Measurements from ENCODE around the gene TMEM169. TPM values are rescaled to one million over a fixed set of nuclear protein-coding genes. Genes with fewer than 3 reads are reported as not detected.

TMEM169 gene
- total and polyA plus RNA-seq, 4 donors, result 7.7 to 21.1 (median 18.8) TPM

GRCh38 chr2:216109962-216110614 is 28.4 kb downstream of the TMEM169 start:
- 0% methylated on average over 3 of the region's 10 CpGs for WGBS (ENCODE audit: insufficient coverage)
- peaks cover 14% of the 10 kb centered on the region for H3K36me3 ChIP-seq (ENCODE audit: control insufficient read depth, insufficient read depth, low read length)
- no peaks in the 10 kb centered on the region for H3K9me3 ChIP-seq (ENCODE audit: control insufficient read depth, insufficient read depth, low read length)
- H3K27me3 ChIP-seq (ENCODE audit: control insufficient read depth, insufficient read depth, low read length), result no peaks in the 10 kb centered on the region
- H3K4me1 ChIP-seq (ENCODE audit: control insufficient read depth, insufficient read depth, low read length), result peaks cover 11% of the 10 kb centered on the region
- peak overlapping the region; percentile 98 for H3K4me3 ChIP-seq (ENCODE audit: low read depth, low read length)
- DNase-seq (ENCODE audit: low read depth in 4 of 6, low spot score in 6 of 6), result peak in 2 of 6 donors; percentile 38 to 65
- no peak overlapping the region for H3K27ac ChIP-seq (ENCODE audit: low read depth, low read length)

GRCh38 chr2:216110620-216111019 is 28.9 kb downstream of the TMEM169 start:
- no peak overlapping the region for H3K4me3 ChIP-seq (ENCODE audit: low read depth, low read length)
- H3K9me3 ChIP-seq (ENCODE audit: control insufficient read depth, insufficient read depth, low read length), result no peaks in the 10 kb centered on the region
- no peak for DNase-seq (ENCODE audit: low read depth in 4 of 6, low spot score in 6 of 6)
- WGBS (ENCODE audit: insufficient coverage), result no CpG with 5 or more reads among the region's 1 CpG
- H3K27me3 ChIP-seq (ENCODE audit: control insufficient read depth, insufficient read depth, low read length), result no peaks in the 10 kb centered on the region
- peaks cover 14% of the 10 kb centered on the region for H3K36me3 ChIP-seq (ENCODE audit: control insufficient read depth, insufficient read depth, low read length)
- peaks cover 15% of the 10 kb centered on the region for H3K4me1 ChIP-seq (ENCODE audit: control insufficient read depth, insufficient read depth, low read length)
- no peak overlapping the region for H3K27ac ChIP-seq (ENCODE audit: low read depth, low read length)

- Histone ChIP-seq H3K4me1 (ENCODE audit: control insufficient read depth, insufficient read depth, low read length) (peaks cover 15% of the 10 kb centered on the region), H3K27me3 (ENCODE audit: control insufficient read depth, insufficient read depth, low read length) (no peaks in the 10 kb centered on the region), H3K27ac (ENCODE audit: low read depth, low read length) (no peak overlapping the region), H3K36me3 (ENCODE audit: control insufficient read depth, insufficient read depth, low read length) (peaks cover 14% of the 10 kb centered on the region), H3K9me3 (ENCODE audit: control insufficient read depth, insufficient read depth, low read length) (no peaks in the 10 kb centered on the region), H3K4me3 (ENCODE audit: low read depth, low read length) (no peak overlapping the region)
- DNase-seq (ENCODE audit: low read depth in 4 of 6, low spot score in 6 of 6), result no peak
- 92% methylated on average over 2 of the region's 7 CpGs for WGBS (ENCODE audit: insufficient coverage)
Observed at GRCh38 chr2:216111122-216111521, 29.4 kb downstream of the TMEM169 start.

GRCh38 chr2:216112926-216113325 is 31.2 kb downstream of the TMEM169 start:
- Histone ChIP-seq H3K9me3 (ENCODE audit: control insufficient read depth, insufficient read depth, low read length) (no peaks in the 10 kb centered on the region), H3K27ac (ENCODE audit: low read depth, low read length) (no peak overlapping the region), H3K4me3 (ENCODE audit: low read depth, low read length) (no peak overlapping the region), H3K36me3 (ENCODE audit: control insufficient read depth, insufficient read depth, low read length) (peaks cover 14% of the 10 kb centered on the region), H3K4me1 (ENCODE audit: control insufficient read depth, insufficient read depth, low read length) (peaks cover 12% of the 10 kb centered on the region), H3K27me3 (ENCODE audit: control insufficient read depth, insufficient read depth, low read length) (no peaks in the 10 kb centered on the region)
- 93% methylated on average over 2 of the region's 4 CpGs for WGBS (ENCODE audit: insufficient coverage)
- no peak for DNase-seq (ENCODE audit: low read depth in 4 of 6, low spot score in 6 of 6)

GRCh38 chr2:216113572-216113971 is 31.9 kb downstream of the TMEM169 start:
- H3K36me3 ChIP-seq (ENCODE audit: control insufficient read depth, insufficient read depth, low read length), result peaks cover 19% of the 10 kb centered on the region
- H3K27ac ChIP-seq (ENCODE audit: low read depth, low read length), result no peak overlapping the region

GRCh38 chr2:216114382-216114713 is 32.6 kb downstream of the TMEM169 start:
- H3K9me3 ChIP-seq (ENCODE audit: control insufficient read depth, insufficient read depth, low read length), result no peaks in the 10 kb centered on the region
- peaks cover 19% of the 10 kb centered on the region for H3K36me3 ChIP-seq (ENCODE audit: control insufficient read depth, insufficient read depth, low read length)

More at GRCh38 chr2:216113572-216113971, 31.9 kb downstream of the TMEM169 start:
- peaks cover 7% of the 10 kb centered on the region for H3K4me1 ChIP-seq (ENCODE audit: control insufficient read depth, insufficient read depth, low read length)
- no peaks in the 10 kb centered on the region for H3K9me3 ChIP-seq (ENCODE audit: control insufficient read depth, insufficient read depth, low read length)
- no peak overlapping the region for H3K4me3 ChIP-seq (ENCODE audit: low read depth, low read length)
- H3K27me3 ChIP-seq (ENCODE audit: control insufficient read depth, insufficient read depth, low read length), result no peaks in the 10 kb centered on the region
- 75% methylated on average over 3 of the region's 3 CpGs for WGBS (ENCODE audit: insufficient coverage)
- DNase-seq (ENCODE audit: low read depth in 4 of 6, low spot score in 6 of 6), result no peak

GRCh38 chr2:216114714-216115531 is 33.2 kb downstream of the TMEM169 start:
- under 1% methylated on average over 19 of the region's 29 CpGs for WGBS (ENCODE audit: insufficient coverage)
- Histone ChIP-seq H3K36me3 (ENCODE audit: control insufficient read depth, insufficient read depth, low read length) (peaks cover 19% of the 10 kb centered on the region), H3K27me3 (ENCODE audit: control insufficient read depth, insufficient read depth, low read length) (no peaks in the 10 kb centered on the region), H3K9me3 (ENCODE audit: control insufficient read depth, insufficient read depth, low read length) (no peaks in the 10 kb centered on the region), H3K4me3 (ENCODE audit: low read depth, low read length) (peak overlapping the region; percentile 58), H3K4me1 (ENCODE audit: control insufficient read depth, insufficient read depth, low read length) (peaks cover 7% of the 10 kb centered on the region), H3K27ac (ENCODE audit: low read depth, low read length) (peak overlapping the region; percentile 89)
- DNase-seq (ENCODE audit: low read depth in 4 of 6, low spot score in 6 of 6), result peak; percentile 98 to 100 (median 100)

More at GRCh38 chr2:216114382-216114713, 32.6 kb downstream of the TMEM169 start:
- WGBS (ENCODE audit: insufficient coverage), result 28% methylated on average over 4 of the region's 4 CpGs
- Histone ChIP-seq H3K4me3 (ENCODE audit: low read depth, low read length) (no peak overlapping the region), H3K4me1 (ENCODE audit: control insufficient read depth, insufficient read depth, low read length) (peaks cover 7% of the 10 kb centered on the region), H3K27me3 (ENCODE audit: control insufficient read depth, insufficient read depth, low read length) (no peaks in the 10 kb centered on the region), H3K27ac (ENCODE audit: low read depth, low read length) (no peak overlapping the region)
- no peak for DNase-seq (ENCODE audit: low read depth in 4 of 6, low spot score in 6 of 6)

- Histone ChIP-seq H3K36me3 (ENCODE audit: control insufficient read depth, insufficient read depth, low read length) (peaks cover 23% of the 10 kb centered on the region), H3K4me3 (ENCODE audit: low read depth, low read length) (no peak overlapping the region), H3K27ac (ENCODE audit: low read depth, low read length) (no peak overlapping the region), H3K27me3 (ENCODE audit: control insufficient read depth, insufficient read depth, low read length) (no peaks in the 10 kb centered on the region), H3K4me1 (ENCODE audit: control insufficient read depth, insufficient read depth, low read length) (peaks cover 7% of the 10 kb centered on the region), H3K9me3 (ENCODE audit: control insufficient read depth, insufficient read depth, low read length) (no peaks in the 10 kb centered on the region)
- WGBS (ENCODE audit: insufficient coverage), result no CpG with 5 or more reads among the region's 1 CpG
- no peak for DNase-seq (ENCODE audit: low read depth in 4 of 6, low spot score in 6 of 6)
Observed at GRCh38 chr2:216116418-216116817, 34.7 kb downstream of the TMEM169 start.

- H3K36me3 ChIP-seq (ENCODE audit: control insufficient read depth, insufficient read depth, low read length), result peaks cover 26% of the 10 kb centered on the region
- H3K4me3 ChIP-seq (ENCODE audit: low read depth, low read length), result no peak overlapping the region
- H3K4me1 ChIP-seq (ENCODE audit: control insufficient read depth, insufficient read depth, low read length), result peaks cover 7% of the 10 kb centered on the region
- no peak for DNase-seq (ENCODE audit: low read depth in 4 of 6, low spot score in 6 of 6)
- no peaks in the 10 kb centered on the region for H3K27me3 ChIP-seq (ENCODE audit: control insufficient read depth, insufficient read depth, low read length)
- no peaks in the 10 kb centered on the region for H3K9me3 ChIP-seq (ENCODE audit: control insufficient read depth, insufficient read depth, low read length)
- H3K27ac ChIP-seq (ENCODE audit: low read depth, low read length), result no peak overlapping the region
- 86% methylated on average over 1 of the region's 4 CpGs for WGBS (ENCODE audit: insufficient coverage)
Observed at GRCh38 chr2:216117561-216118340, 36.0 kb downstream of the TMEM169 start.

All from spinal cord (tissue), 10 donors.